Breast epithelium (tissue), 4 donors: ENCODE results near the gene GLIS1. TPM values are rescaled to one million over a fixed set of nuclear protein-coding genes. Genes with fewer than 3 reads are reported as not detected.

ENCODE experiments used
- DNase-seq, 2 donors: peaks; one replicate each; pipeline ENCODE4 v3.0.0-alpha.2; 2019; ENCODE audit warnings: low spot score in 2 of 2
- H3K27ac ChIP-seq, 2 donors: fragments of 200-600 bp; sonication (generic) in 1 of 2; one replicate each; pipeline ENCODE4 v1.5.1; 2016 to 2019; ENCODE audit warnings: mild to moderate bottlenecking in 1 of 2
- H3K27me3 ChIP-seq, 2 donors: fragments of 200-600 bp; sonication (generic) in 1 of 2; one replicate each; pipeline versions ENCODE4 v1.5.1 to v1.6.0; 2017 to 2019; ENCODE audit warnings: control low read depth in 1 of 2, mild to moderate bottlenecking in 1 of 2
- H3K36me3 ChIP-seq: fragments of 200-600 bp; one replicate; pipeline ENCODE4 v1.5.1; 2019
- H3K4me1 ChIP-seq, 2 donors: fragments of 200-600 bp; sonication (generic); one replicate each; pipeline ENCODE4 v1.5.1; 2016 to 2019; ENCODE audit warnings: control low read depth in 1 of 2
- H3K4me3 ChIP-seq, 3 donors: fragments of 200-600 bp; sonication (generic); 1 replicate in 2 of 3; 2 replicates in 1 of 3; pipeline ENCODE4 v1.5.1; 2016 to 2019; ENCODE audit warnings: mild to moderate bottlenecking in 3 of 3, moderate library complexity in 2 of 3
- H3K9me3 ChIP-seq, 2 donors: fragments of 200-600 bp; sonication (generic) in 1 of 2; one replicate each; pipeline ENCODE4 v1.5.1; 2016 to 2019; ENCODE audit warnings: control low read depth in 1 of 2
- POLR2A ChIP-seq: fragments of 450-650 bp; IDR thresholded peaks from one replicate; pipeline ENCODE4 v1.6.1; 2016; ENCODE audit warnings: antibody characterized with exemption, mild to moderate bottlenecking, moderate library complexity
- POLR2AphosphoS5 ChIP-seq, 3 donors: sonication (generic); formaldehyde crosslinking; IDR thresholded peaks; one replicate each; pipeline ENCODE4 v1.6.1; 2017; ENCODE audit warnings: antibody characterized with exemption in 3 of 3
- intact Hi-C: fragments of 100-400 bp; cut with DNase I; formaldehyde crosslinking; loops from one replicate; pipeline ENCODE4 v1.15.1; 2023; ENCODE audit warnings: low total_unique reads
- total RNA-seq, 3 donors: library from RNA; depleted of rRNA; stranded (reverse); fragments of >200 nt; gene quantifications; one replicate each; pipeline ENCODE4 v1.1.0, GENCODE V29; 2016
- TF ChIP-seq, protein P1 (sequence below), 3 donors: fragments of 450-650 bp; IDR thresholded peaks; one replicate each; pipeline ENCODE4 v1.5.1; 2016 to 2017; ENCODE audit warnings: antibody characterized with exemption in 3 of 3, mild to moderate bottlenecking in 3 of 3, moderate library complexity in 3 of 3

Gene GLIS1
- total RNA-seq, 3 donors from 2014 or later: 0.16 to 2.0 (median 0.59) TPM

DNA sequence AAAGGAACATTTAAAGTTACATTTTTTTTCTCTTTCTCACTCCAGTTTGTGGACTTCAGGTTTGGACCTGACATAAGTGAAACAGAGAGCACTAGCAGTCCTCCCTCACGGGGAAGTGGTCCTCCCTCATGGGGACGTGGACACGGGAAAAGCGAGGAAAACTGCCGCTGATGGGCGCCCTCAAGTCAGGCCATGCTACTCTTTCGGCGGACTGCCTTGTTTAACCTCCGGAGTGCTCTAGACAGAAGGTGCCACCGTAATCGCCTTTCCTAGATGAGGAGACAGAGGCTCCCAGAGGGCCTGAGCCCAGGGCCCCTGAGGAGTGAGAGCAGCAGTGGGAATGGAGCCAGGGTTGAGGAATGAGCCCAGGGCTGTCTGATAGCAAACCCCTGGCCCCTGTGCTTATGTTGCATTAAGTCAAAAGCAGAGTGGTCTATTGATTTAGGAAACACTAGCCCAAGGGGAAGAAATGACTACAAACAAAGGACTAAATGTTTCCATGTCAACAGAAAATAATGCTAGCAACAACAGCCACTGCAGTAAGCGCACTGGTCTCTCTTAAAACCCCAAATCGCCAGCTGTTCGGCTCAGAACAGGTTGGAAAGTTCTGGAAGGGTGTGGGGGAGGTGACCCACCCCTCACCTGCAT, 195.7 kb downstream of the GLIS1 start:
- H3K27ac ChIP-seq: no peak overlapping the region
- TF ChIP-seq POLR2A (no peak), POLR2AphosphoS5 (IDR thresholded peaks at IDR 0.05) (no peak)
- TF ChIP-seq, protein P1, sequence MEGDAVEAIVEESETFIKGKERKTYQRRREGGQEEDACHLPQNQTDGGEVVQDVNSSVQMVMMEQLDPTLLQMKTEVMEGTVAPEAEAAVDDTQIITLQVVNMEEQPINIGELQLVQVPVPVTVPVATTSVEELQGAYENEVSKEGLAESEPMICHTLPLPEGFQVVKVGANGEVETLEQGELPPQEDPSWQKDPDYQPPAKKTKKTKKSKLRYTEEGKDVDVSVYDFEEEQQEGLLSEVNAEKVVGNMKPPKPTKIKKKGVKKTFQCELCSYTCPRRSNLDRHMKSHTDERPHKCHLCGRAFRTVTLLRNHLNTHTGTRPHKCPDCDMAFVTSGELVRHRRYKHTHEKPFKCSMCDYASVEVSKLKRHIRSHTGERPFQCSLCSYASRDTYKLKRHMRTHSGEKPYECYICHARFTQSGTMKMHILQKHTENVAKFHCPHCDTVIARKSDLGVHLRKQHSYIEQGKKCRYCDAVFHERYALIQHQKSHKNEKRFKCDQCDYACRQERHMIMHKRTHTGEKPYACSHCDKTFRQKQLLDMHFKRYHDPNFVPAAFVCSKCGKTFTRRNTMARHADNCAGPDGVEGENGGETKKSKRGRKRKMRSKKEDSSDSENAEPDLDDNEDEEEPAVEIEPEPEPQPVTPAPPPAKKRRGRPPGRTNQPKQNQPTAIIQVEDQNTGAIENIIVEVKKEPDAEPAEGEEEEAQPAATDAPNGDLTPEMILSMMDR (IDR thresholded peaks at IDR 0.05): no peak

DNA sequence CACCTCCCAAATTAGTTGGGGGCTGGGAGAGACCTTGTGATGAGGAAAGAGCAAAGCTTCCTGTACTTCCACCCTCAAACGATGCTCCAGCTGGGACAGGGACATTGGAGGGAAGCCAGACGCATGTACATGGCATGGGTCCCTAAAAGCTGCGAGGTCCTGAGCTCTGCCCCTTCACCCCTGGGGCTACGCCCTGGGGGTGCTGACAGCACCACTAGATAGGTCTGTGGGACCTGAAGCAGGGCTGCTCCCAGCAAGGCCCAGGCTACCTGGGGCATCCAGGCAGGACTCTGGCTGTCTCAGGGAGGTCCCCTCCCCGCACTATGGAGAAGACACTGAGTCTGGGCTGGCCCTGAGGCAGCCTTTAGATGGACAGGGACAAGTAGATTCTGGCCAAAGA, 196.4 kb downstream of the GLIS1 start:
- Histone ChIP-seq H3K36me3 (no peaks in the 10 kb centered on the region), H3K27ac (no peak overlapping the region), H3K9me3 (no peaks in the 10 kb centered on the region), H3K27me3 (no peaks in the 10 kb centered on the region), H3K4me3 (no peak overlapping the region), H3K4me1 (no peaks in the 10 kb centered on the region)
- intact Hi-C loops: no loop called here
- peak in 1 of 2 donors; percentile 34 for DNase-seq
- TF ChIP-seq POLR2A: no peak

More for the DNA sequence above, 195.7 kb downstream of the GLIS1 start:
- peak in 1 of 2 donors; percentile 33 for DNase-seq
- Histone ChIP-seq H3K4me1 (no peaks in the 10 kb centered on the region), H3K27me3 (no peaks in the 10 kb centered on the region), H3K4me3 (no peak overlapping the region), H3K9me3 (no peaks in the 10 kb centered on the region), H3K36me3 (no peaks in the 10 kb centered on the region)
- intact Hi-C loops: no loop called here

DNA sequence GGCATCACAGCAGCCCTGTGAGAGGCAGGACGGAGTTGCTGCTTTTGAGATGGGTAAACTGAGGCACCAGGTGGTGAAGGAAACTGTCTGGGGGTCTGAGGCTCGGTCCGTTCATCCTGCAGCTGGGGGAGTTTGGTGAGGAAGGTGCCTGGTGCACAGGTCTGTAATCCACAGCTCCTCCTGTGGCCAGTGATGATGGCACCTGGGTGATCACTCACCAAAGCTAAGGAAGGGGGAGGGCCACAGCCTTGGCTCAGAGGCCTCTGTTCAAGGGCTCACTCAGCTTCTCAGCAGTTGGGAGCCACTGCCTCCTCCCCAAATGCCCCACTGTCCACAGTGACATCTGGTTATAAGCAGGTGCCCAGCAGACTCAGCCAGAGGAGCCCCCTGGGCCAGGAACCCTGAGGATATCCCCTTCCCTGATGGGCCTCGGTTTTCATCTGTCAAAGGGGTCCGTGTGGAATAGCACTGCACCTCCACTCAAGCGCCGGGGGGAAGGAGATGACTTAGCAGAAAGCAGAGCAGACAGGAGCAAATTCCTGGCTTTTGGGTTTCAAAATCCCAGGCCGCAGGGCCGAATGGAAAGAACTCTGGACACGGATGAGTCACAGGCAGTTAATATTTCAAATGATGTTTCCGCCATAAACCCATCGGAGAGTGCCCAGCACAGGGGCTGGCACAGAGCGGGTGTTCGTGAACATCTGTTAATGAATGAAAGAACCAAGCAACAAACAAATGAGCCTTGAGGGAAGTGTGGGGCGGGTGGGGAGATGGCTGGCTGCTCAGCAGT, 197.0 kb downstream of the GLIS1 start:
- no peak overlapping the region for H3K4me3 ChIP-seq
- intact Hi-C loops: no loop called here
- no peaks in the 10 kb centered on the region for H3K27me3 ChIP-seq
- H3K36me3 ChIP-seq: no peaks in the 10 kb centered on the region
- H3K9me3 ChIP-seq: no peaks in the 10 kb centered on the region
- no peak overlapping the region for H3K27ac ChIP-seq
- TF ChIP-seq POLR2A (no peak), POLR2AphosphoS5 (IDR thresholded peaks at IDR 0.05) (no peak)
- TF ChIP-seq, protein P1 (IDR thresholded peaks at IDR 0.05): no peak
- H3K4me1 ChIP-seq: no peaks in the 10 kb centered on the region
- no peak for DNase-seq

DNA sequence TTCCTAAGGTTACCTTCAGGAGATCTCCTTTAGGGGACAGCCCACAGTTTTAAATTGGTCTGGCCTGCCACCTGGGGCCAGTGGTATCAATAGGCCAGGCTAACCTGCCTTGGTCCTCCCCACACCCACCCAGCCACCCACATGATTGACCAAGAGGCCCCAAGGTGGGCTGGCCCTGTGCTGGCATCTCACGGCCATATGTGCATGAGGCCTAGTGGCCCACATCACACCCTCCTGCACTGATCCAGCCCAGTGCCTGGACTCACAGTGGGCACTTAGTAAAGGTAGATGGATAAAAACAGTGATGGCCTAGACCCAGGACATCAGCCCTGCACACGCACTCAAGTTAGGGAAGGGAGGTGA, 197.7 kb downstream of the GLIS1 start:
- no peak overlapping the region for H3K4me3 ChIP-seq
- TF ChIP-seq POLR2A: no peak
- no peak for TF ChIP-seq POLR2AphosphoS5 (IDR thresholded peaks at IDR 0.05)
- TF ChIP-seq, protein P1 (IDR thresholded peaks at IDR 0.05): no peak
- DNase-seq: no peak
- H3K36me3 ChIP-seq: no peaks in the 10 kb centered on the region
- intact Hi-C loops: no loop called here
- H3K4me1 ChIP-seq: no peaks in the 10 kb centered on the region
- no peaks in the 10 kb centered on the region for H3K9me3 ChIP-seq
- no peak overlapping the region for H3K27ac ChIP-seq
- H3K27me3 ChIP-seq: no peaks in the 10 kb centered on the region

DNA sequence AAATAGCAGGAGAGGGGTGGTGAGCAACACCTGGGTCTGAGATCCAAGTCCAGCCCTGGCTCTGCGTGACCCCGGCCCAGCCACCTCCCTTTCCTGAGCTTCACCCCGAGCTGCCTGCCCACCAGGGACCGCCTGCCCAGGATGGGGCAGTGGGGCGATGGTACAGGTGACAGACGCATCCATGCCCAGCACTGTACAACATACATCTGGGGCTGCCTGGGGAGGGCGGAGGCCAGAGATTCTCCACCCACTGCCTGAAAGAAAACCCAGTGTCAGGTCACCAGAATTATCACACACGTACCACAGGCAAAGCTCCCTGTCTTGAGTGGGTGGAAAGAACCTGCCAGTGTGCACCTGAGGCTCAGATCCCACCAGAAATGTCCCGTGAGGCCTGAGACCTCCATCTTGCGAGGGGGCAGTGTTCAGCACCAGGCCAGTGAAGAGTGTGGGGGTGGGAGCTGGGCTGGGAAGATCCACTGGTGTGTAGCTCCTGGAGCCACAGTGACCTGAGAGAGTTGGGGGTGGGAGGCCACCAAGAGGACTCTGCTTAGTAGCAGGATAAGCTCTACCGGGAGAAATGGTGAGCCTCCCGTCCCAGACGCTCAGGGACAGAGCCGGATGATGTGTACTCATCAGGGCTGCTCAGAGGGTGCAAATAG, 198.2 kb downstream of the GLIS1 start:
- Histone ChIP-seq H3K36me3 (no peaks in the 10 kb centered on the region), H3K9me3 (no peaks in the 10 kb centered on the region), H3K4me1 (no peaks in the 10 kb centered on the region), H3K4me3 (no peak overlapping the region), H3K27me3 (no peaks in the 10 kb centered on the region), H3K27ac (no peak overlapping the region)
- TF ChIP-seq POLR2AphosphoS5 (IDR thresholded peaks at IDR 0.05) (no peak), POLR2A (no peak)
- TF ChIP-seq, protein P1 (IDR thresholded peaks at IDR 0.05): no peak
- DNase-seq: no peak
- intact Hi-C loops: no loop called here
